SK-N-SH (cell line): ENCODE data around the gene KCNAB1.

Experiments
- EP300 ChIP-seq, 2 experiments: IDR thresholded peaks; 2 replicates each; pipeline versions ENCODE4 v1.4.0 to v1.6.1; 2012; ENCODE audit warnings: borderline replicate concordance in 1 of 2, low read depth in 1 of 2, low read length in 1 of 2
- JUND ChIP-seq: IDR thresholded peaks from 2 replicates; pipeline ENCODE4 v1.4.0; 2012
- SMC3 ChIP-seq: IDR thresholded peaks from 2 replicates; pipeline ENCODE4 v1.6.1; 2012; ENCODE audit warnings: low read depth, low read length, improper control_type of control experiment
- TF ChIP-seq, protein P1 (sequence below): fragments of 200-600 bp; sonication (generic); IDR thresholded peaks from 2 replicates; pipeline ENCODE4 v1.6.1; 2017; ENCODE audit warnings: antibody characterized with exemption, mild to moderate bottlenecking, moderate library complexity
- TF ChIP-seq, protein P2 (sequence below): IDR thresholded peaks from 2 replicates; pipeline ENCODE4 v1.4.0; 2012; ENCODE audit warnings: low read depth

DNA sequence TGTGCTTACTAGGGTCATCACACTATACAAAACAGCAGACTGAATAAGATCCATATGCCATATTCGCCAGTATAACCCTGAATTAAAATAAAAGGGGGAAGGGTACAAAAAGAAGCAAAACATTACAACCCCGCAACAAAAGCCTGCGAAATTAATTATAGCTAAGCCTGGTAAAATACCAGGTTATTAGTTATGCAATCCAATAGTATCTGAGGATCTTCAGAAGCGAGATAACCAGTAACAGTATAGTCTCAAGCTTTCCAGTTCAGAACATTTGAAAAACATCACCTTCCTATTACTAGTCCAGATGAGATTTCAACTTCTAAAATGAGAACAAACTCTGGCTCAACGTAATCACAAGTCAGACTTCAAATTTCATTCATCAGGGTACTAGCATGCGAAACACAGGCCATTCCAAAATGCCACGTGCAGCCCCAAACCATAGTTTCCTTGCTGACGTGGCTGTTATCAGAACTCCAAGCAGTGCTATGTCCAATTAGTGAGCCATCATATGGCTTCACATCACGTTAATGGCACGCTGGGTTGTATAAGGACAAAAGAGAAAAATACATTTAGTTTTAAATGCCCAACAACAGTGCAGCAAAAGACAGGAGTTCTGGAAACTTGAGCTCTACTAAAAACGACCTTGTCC is 433.5 kb downstream of the KCNAB1 start:
- TF ChIP-seq, protein P1, sequence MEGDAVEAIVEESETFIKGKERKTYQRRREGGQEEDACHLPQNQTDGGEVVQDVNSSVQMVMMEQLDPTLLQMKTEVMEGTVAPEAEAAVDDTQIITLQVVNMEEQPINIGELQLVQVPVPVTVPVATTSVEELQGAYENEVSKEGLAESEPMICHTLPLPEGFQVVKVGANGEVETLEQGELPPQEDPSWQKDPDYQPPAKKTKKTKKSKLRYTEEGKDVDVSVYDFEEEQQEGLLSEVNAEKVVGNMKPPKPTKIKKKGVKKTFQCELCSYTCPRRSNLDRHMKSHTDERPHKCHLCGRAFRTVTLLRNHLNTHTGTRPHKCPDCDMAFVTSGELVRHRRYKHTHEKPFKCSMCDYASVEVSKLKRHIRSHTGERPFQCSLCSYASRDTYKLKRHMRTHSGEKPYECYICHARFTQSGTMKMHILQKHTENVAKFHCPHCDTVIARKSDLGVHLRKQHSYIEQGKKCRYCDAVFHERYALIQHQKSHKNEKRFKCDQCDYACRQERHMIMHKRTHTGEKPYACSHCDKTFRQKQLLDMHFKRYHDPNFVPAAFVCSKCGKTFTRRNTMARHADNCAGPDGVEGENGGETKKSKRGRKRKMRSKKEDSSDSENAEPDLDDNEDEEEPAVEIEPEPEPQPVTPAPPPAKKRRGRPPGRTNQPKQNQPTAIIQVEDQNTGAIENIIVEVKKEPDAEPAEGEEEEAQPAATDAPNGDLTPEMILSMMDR = no peak
- TF ChIP-seq EP300 (IDR thresholded peaks at IDR 0.05; ENCODE audit: borderline replicate concordance in 1 of 2, low read depth in 1 of 2, low read length in 1 of 2) (no peak), SMC3 (no peak), JUND (peak; percentile 4; the same call in 1 of the 2 replicates)
- TF ChIP-seq, protein P2, sequence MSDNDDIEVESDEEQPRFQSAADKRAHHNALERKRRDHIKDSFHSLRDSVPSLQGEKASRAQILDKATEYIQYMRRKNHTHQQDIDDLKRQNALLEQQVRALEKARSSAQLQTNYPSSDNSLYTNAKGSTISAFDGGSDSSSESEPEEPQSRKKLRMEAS = peak; percentile 99
